ENCODE measurements around the gene COL16A1.

The COL16A1 gene

DNA sequence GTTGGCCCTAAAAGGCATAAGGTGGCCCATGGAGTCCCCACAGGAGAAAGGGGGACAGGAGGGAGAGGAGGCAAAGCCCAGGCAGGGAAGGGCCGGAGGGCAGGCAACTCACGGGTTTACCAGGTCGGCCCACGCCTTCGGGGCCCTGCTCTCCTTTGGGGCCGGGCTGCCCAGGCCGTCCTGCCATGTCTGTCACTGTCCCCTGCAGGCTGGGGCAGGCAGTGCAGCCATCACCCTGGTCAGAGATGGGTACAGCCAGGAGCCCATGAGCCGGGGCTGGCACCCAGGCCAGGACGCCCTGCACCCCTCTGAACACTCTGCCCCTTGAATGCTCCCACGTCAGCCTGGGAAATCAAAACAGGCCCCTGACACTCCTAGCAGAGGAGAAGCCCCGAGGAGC, 19.8 kb downstream of the COL16A1 start:
- DNase-seq = no peak

DNA sequence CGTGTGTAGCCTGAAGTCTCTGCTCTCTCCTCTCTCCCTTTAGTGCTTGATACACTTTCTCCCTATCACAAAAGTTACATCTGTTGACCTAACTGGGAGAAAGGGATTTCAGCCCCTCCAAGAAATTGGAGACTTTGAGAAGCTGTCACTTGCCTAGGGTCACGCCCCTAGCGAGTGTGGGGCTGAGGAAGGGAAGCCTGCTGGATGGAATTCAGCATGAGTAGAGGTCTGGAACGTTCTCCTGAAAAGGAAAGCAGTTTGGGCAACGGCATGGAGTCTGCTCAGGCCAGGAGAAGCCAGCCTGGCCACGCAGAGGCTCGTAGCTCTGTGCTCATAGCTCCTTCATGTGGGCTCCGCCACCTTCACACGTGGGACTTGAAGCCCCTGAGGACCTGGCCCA, 22.4 kb downstream of the COL16A1 start:
- DNase-seq = no peak

DNA sequence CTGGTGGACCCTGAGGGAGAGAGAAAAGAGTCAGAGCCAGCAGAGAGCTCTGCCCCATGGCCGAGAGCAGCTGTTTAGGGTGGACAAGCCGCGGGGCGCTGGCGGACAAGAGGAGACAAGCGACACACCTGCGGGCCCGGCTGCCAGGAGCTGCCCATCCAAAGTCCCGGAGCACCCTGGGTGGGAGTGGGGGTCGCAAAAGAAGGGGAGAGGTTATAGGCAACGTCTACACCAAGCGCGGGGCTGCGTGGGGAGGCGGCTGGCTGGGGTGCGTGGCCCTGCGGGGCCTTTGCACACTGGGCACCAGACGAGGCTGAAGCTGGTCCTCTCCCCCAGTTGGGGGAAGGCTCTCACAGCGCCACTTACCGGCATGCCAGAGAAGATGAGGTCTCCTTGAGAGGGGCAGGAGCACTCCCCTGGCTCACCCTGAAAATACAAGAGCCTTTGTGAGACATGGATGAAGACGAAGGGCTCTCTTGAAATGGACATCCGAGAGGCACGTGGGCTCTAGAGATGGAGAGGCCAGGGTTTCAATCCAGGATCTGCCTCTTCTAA, 24.1 kb downstream of the COL16A1 start:
- DNase-seq = no peak

DNA sequence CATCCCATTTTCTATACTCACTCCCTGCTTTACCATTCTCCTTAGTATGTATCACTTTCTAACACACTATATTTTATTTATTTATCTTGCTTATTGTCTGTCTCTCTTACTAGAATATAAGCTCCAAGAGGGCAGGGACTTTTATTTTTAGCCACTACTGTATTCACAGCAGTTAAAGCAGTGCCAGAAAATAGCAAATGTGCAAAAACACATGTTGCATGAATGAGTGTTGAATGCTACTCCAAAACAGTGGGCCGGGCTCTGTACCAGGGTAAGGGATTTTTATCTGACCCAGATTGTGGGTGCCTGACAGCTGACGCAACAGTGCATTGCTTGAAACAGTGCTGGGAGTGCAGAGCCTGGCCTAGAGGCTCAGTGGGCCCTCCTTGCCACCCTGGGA, 24.7 kb downstream of the COL16A1 start:
- DNase-seq = no peak

DNA sequence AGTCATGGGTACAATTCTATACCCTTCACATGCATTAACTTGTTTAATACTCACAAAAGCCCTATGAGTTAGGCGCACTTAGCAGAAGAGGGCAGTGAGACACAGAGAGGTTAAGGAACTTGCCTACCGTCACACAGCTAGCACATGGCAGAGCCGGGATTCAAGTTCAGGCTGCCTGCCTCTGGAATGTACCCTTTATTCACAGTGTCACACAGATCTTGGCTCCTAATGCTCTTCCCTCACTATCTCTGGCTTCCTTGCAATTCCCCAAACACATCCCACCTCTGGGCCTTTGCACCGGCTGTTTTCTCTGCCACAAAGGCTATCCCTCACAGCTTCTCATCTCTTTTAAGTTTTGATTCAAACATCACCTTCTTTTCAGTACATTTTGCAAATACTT, 25.1 kb downstream of the COL16A1 start:
- DNase-seq = no peak

DNA sequence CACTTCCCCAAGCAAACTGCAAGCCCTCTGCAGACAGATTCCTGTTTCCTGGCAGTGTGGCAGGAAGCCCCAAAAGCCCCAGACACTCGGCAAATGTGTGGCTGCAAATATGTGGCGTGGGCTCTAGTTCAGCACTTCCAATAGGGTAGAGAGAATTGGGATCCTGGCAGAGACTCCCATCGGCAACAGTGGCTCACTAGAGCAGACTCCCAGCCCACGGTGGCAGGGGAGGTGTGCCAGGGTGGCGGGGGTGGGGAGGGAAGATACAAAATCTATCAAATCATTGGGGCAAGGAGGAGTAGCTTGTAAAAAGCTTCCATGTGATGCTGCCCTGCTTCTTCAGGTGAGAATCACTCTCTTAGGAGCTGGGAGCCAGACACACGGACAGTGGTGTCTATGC, 25.9 kb downstream of the COL16A1 start:
- no peak for DNase-seq

DNA sequence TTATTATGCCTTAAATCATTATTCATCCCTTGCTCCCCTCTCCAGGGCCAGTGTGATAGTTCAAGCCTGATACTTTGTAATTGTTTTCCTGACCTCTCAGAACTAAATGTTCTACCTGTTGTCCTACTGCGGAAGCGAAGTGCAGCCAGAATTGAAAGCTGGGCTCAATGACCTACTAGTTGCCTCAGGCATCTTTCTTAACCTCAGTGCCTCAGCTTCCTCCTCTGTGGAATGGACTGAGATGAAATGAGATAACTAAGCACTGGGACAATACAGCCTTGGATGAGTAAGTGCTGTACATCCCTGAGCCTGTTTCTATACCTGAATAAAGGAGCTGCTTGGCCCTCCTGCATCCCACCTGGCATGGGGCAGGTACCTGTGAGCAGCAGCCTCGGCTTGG, 26.4 kb downstream of the COL16A1 start:
- no peak for DNase-seq

DNA sequence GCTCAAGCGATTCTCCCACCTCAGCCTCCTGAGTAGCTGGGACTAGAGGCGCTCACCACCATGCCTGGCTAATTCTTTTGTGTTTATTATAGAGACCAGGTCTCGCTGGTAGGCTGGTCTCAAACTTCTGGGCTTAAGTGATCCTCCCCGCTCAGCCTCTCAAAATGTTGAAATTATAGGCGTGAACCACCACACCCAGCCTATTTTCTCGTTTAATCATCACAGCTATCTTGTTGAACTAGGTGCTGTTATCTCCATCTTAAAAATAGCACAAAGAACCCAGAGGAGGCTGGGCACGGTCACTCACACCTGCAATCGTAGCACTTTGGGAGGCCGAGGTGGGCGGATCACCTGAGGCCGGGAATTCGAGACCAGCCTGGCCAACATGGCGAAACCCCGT, 28.1 kb downstream of the COL16A1 start:
- DNase-seq = no peak

DNA sequence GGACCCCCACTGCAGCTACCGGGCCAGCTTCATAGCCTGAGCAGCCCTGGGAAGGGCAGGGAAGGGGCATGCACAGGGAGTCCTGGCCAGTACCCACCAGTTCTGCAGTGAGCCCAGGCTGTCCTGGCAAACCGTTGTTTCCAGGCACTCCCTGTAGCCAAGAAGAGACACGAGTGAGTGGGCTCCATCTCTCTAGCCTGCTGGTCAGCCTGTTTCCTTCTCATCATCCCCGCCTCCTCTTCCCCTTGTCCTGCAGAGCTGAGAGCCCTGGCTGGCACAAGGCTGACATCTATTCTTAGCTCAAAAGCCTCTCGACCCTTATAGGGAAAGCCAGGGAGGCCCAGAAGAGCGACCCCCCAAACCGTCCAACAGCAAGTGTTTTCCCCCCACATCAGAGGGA, 28.7 kb downstream of the COL16A1 start:
- DNase-seq = no peak

DNA sequence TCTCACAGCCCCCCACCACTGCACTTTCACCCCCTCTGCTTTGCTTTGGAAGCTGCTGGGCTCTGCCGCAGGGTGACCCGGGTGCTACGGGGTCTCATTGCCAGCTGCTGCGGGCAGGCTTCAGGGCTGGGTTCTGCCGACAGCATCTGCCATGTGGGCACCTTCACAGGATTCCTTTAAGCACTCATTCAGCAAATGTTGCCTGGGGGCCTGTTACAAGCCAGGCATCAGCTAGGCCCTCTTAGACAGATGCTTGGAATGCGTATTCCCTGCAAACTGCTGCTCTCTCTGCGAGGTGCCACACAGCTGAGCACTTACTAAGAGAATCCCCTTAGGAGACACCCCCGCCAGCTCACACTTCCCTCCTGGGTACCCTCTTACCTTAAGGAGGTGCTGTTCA, 29.2 kb downstream of the COL16A1 start:
- DNase-seq = peak in 2 of 3 experiments; percentile 11 to 26

DNA sequence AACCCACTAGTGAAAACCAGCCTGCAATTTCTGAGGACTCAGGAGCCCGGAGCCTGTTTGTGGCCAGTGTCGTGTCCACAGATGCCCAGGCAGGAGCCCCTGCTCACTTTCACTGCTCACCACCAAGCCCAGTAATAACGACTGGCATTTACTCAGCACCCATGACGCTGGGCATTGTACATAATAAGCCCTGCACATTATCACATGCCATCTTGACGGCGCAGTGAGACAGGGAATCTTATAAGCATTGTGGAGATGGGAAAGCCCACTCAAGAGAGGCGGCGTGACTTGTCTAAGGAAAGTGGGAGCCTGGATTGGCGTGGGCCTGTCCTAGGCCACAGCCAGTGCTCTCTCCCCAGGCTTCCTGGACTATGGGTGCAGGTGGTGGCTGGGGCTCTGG, 30.4 kb downstream of the COL16A1 start:
- DNase-seq = no peak

DNA sequence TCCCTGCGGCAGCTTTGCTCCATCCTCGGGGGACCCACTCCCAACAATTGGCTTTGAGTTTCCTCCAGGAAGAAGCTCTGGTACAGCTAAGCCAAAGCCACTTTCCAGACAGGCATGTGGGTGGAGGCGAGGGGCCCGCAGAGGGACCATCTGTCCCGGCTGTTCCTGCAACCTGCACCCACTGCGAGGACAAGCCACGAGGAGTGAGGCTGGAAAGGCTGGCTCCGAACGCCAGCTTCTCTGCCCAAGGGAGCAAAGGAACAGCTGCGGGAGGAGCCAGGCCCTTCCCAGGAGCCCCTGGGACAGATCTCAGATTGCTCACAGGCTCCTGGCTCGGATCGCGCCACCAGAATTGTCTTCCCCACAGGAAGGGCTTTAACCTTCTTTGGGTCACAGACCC, 30.8 kb downstream of the COL16A1 start:
- DNase-seq = no peak

DNA sequence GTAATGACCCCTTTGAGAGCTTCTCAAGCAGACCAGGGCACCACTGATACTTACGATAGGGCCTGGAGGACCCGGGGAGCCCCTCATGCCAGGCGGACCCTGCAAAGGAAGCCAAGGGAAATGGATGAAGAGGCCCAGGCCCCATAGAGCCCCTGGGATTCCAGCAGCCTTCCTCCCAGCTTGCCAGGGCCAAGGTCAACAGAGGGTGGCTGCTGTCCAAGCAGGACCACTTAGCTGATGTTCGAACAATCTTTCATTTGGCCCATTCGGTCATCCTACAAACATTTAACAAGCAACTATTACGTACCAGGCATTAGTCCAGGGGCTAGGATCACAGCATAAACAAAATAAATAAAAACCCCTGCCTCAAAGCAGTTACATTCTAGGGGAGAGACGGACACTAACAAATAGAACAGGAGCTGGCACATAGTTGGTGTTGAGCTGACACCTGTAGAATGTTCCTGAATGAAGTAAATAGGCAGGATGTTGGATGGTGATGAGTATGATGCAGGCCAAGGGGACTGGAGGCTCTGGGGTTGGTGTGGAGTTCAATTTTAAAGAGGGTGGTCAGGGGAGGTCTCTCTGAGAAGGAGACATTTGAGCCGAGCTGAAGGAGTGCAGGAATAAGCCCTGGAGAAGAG, 32.1 kb downstream of the COL16A1 start:
- no peak for DNase-seq

DNA sequence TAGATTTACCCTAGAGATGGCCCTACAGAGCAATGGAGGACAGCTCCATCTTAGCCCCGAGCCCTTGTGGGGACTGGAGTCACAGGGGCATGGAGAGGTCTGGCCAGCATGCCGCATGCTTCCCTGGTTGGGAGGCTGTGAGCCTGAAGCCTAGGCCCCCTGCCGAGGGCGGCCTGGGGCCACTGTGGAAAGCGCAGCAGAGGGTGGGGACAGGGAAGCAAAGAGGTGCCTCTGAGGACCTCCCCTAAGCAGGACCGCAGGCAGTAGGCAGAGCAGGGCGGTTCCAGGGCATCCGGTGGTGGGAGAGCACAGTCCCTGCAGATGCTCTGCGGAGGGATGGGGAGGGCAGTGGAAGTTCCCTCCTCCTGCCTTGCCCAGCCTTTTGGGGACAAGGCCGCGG, 32.7 kb downstream of the COL16A1 start:
- no peak for DNase-seq

DNA sequence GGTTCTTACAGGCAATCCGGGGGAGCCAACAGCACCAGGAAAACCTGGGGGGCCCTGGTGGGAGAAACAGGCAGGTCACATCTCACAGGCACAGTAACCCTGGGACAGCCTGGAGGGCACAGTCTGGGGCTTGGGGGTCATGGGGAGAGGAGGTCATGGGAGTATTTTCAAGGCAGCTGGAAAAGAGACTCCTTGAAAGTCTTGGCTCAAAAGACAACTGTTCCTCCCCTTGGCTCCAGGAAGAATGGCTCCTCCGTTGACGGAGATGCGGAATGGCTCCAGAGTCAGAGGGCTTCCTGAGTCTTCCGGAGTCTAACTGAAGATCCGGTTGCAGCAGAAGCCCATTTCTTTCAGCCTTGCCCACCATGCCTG, 33.2 kb downstream of the COL16A1 start:
- no peak for DNase-seq

DNA sequence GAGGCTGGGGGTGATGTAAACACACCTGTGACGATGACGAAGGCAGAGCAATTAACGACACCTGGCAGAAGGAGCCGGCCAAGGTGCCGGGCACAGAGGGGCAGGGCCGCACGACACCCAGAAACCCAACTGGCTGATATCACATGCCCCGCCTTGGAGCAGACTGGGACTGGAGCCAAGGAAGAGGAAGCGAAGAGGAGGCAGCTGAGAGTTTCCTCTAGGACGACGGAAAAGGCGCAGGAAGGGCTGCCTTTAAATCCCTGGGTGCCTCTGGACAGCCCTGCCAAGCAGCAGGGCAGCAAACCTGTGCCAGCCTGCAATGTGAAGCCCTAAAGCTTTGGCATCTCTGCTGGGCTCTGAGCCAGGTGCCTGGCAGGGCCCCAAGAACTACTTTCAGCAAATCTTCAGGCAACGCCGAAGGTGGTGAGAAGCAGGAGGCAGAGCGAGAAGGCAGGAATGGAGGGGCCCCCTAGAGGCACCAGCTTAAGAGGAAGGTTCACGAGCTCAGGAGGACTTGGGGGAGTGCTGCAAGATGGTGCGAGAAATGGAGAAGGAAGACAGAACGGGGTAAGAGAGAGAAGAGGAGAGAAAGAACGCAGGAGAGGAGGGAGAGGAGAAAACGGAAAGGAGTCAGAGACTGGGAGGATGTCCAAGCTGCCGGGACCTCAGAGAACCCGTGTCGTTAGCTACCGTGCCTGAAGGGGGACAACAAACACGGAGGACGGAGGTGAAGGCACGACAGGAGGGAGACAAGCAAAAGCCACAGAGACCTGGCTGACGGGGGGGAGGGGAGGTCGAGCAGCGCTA, 33.8 kb downstream of the COL16A1 start:
- peak; percentile 34 to 89 (median 78) for DNase-seq

DNA sequence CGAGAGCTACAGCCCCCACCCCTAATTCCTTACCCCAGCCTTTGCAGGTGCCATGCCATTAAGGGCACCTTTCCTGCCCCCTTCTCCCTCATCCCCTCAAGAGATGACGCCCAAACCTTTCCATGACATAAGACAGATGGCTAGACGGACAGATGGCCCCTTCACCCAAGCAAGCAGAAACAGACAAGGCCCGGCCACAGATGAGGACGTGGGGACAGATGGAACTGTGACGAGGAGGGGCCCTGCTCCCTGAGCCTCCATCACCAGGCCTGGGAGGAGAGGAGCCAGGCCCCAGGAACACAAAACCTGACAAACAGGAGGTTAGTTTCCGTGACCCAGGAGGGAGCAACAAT, 34.4 kb downstream of the COL16A1 start:
- DNase-seq = no peak

DNA sequence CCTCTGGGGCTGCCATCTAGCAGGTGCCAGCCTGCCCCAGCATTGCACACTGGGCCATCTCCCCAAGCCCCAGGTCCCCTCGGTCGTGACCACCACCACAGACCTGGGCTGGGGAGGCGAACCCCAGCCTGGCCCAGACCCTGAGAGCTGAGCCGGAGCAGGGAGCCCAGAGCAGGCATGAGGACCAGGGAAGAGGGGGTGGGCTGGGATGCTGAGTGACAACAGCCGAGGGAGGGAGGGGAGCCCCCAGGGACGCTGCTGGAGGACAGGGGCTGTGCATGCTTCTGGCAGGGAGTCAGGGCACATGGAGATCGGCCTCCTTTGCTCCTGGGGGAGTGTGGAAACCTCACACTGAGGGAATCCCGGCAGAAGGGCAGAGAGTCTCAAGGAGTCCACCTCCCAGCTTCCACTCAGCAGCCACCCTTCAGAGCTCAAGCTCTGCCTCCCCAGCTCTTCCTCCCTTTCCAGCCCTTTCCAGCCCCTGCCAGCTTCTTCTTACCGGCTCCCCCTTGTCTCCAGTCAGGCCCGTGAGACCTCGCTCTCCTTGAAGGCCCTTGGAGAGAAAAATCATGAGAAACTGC, 35.4 kb downstream of the COL16A1 start:
- DNase-seq = no peak

DNA sequence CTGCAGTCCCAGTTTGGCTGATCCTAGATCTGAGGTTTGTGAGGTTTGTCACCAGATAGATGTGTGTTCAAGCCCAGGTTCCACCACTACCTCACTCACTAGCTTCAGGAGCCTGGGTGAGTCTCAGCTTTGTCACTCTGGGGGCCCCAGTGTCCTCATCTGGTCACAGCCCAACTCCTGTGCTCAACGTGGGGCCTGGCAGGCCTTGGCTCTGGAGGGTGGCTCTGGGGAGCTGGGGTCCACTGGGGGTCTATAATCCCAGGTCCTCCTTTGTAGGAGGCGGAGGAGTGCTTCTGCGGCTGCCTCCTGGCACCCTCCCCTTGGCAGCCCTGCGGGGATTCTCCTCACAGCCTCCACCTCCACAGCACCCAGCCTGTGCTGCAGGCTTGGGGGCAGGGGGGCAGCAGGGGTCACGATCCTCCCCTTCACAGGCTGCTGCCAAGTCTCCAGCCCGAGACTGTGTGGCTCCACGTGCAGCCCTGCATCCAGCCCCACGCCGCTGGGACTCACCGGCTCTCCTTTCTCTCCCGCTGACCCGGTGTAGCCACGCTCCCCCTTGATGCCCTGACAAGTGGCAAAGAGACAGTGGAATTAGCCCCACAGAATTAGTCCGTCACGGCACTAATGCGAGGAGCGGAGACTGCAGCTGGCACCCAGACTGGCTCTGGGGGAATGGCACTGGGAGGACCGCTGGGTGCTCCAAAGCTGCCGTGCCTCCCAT, 36.6 kb downstream of the COL16A1 start:
- DNase-seq = no peak

DNA sequence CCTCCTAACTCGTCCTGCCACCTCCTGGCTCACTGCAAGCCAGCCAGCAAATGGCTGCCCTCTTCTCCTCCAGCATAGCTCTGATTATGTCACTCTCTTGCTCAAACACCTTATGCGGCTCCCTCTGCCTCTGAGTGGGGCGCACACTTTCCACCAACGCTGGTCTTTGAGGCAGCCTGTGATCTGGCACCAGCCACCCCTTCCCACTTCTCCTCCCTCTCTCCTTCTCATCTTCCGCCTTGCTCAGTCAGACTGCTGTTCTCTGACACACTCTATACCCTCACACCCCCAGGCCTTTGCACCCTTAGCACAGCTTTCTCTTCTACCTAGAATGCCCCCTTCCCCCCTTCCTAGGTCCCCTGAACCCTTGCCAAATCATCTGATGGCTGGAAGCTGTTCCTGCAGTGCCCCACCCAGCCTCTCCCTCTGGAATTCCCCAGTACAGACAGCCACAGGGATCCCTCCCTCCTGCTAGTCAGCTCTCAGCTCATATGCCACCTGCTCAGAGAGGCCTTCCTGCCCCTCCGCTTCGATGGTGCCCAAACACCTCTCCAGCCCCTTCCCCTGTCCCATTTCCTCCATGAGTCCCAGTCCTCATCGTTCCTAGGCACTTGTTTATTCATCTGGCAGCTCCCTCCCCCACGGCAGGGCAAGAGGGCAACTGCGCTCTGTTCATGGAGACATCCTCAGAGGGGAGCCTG, 37.4 kb downstream of the COL16A1 start:
- peak in 1 of 3 experiments; percentile 39 for DNase-seq

DNA sequence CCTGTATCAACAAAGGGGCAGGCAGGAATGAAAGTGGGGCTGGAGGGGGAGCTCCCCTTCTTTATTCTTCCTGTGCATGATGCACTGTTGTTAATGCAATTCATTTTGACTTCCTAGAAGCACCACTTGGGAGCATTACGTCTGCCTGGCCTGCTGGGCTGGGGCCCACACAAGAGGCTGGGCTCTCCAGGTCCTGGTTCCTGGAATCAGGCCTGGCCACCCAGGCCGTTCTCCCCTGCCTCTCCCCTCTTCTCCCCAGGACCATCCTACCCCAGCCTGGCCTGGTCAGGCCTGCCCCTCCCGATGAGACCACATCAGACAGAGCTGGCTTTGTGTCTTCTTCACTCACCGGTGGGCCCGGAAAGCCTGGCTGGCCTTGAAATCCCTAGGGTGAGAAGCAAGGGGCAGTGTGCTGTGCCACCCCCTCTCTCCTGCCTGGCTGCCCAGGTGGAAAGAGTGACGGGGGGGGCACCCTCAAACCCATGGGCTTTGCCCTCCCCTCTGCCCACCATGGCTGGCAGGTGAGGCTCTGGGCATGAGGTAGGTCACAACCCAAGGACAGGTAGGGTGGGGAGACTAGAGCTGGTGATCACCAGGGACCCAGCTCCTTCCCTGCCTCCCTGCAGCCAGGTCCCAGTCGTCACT, 38.5 kb downstream of the COL16A1 start:
- DNase-seq = no peak

DNA sequence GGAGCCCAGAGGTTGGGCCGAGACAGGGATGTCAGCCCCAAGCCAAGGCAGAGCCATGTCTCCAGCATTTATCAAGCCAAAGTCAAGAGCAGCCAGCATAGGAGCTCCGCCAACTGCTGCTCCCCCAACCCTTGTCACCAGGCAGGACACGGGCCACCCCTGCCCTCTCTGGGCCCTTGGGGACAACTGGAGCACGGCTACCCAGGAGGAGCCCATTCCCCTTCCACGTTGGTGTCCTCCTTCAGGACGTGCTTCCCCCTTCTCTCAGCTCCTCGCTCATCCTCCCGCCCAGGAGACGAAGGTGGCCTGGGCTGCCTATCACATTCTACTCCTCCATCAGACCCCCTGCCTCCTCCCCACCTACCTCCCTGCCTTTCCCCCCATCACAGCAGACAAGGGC, 39.3 kb downstream of the COL16A1 start:
- no peak for DNase-seq
